K562 (cell line): Measurements from ENCODE around the gene WASHC3. TPM values are rescaled to one million over a fixed set of nuclear protein-coding genes. Genes with fewer than 3 reads are reported as not detected.

Source experiments
- BRD9 ChIP-seq: fragments of 450-650 bp; IDR thresholded peaks from 2 replicates; pipeline ENCODE4 v1.6.1; 2018; ENCODE audit warnings: low read depth; ENCODE audit not compliant: partially characterized antibody
- CREB3 ChIP-seq: fragments of 450-650 bp; conservative IDR thresholded peaks from 2 replicates; pipeline ENCODE4 v1.6.1; 2016; ENCODE audit warnings: missing genetic modification characterization, low read depth, mild to moderate bottlenecking, missing compliant biosample characterization, moderate library complexity
- CTCFL ChIP-seq: IDR thresholded peaks from 2 replicates; pipeline ENCODE4 v1.6.1; 2011; ENCODE audit warnings: borderline replicate concordance, low read depth, mild to moderate bottlenecking, moderate library complexity, low read length; ENCODE audit not compliant: insufficient read depth, poor library complexity, severe bottlenecking
- E2F5 ChIP-seq: sonication (generic); formaldehyde crosslinking; IDR thresholded peaks from 2 replicates; pipeline ENCODE4 v1.8.0; 2022; ENCODE audit warnings: mild to moderate bottlenecking, missing genetic modification reagents
- EZH2 ChIP-seq: IDR thresholded peaks from 2 replicates; pipeline ENCODE4 v1.6.1; 2012; ENCODE audit warnings: low read depth, mild to moderate bottlenecking, inconsistent platforms, low read length, borderline replicate concordance
- FOXA3 ChIP-seq, 2 experiments: fragments of 450-650 bp in 1 of 2; sonication (generic) in 1 of 2; formaldehyde crosslinking; IDR thresholded peaks in 1 of 2; conservative IDR thresholded peaks in 1 of 2; 2 replicates each; pipeline versions ENCODE4 v1.4.0 to v1.8.0; 2020 to 2022; ENCODE audit warnings: mild to moderate bottlenecking in 2 of 2, missing genetic modification reagents in 1 of 2
- JUND ChIP-seq, 2 experiments: IDR thresholded peaks; 2 replicates in 1 of 2; 3 replicates in 1 of 2; pipeline ENCODE4 v1.6.1; 2011; ENCODE audit warnings: borderline replicate concordance in 2 of 2, low read depth in 2 of 2, low read length in 2 of 2, improper control_type of control experiment in 1 of 2, missing biosample characterization in 1 of 2, missing genetic modification characterization in 1 of 2, missing genetic modification reagents in 1 of 2
- KDM1A ChIP-seq, 2 experiments: fragments of 450-650 bp; IDR thresholded peaks; 2 replicates each; pipeline ENCODE4 v1.6.1; 2016; ENCODE audit warnings: mild to moderate bottlenecking in 2 of 2
- KDM5B ChIP-seq: fragments of 200-600 bp; sonication (generic); IDR thresholded peaks from 2 replicates; pipeline ENCODE4 v1.6.1; 2012; ENCODE audit warnings: low read depth, mild to moderate bottlenecking, moderate library complexity, low read length, control low read depth, inconsistent platforms; ENCODE audit not compliant: insufficient replicate concordance
- MAFG ChIP-seq: fragments of 450-650 bp; conservative IDR thresholded peaks from 2 replicates; pipeline ENCODE4 v1.6.1; 2016; ENCODE audit warnings: missing genetic modification characterization, missing compliant biosample characterization
- NCOA6 ChIP-seq: fragments of 450-650 bp; IDR thresholded peaks from 2 replicates; pipeline ENCODE4 v1.6.1; 2017; ENCODE audit warnings: mild to moderate bottlenecking
- POU5F1 ChIP-seq: fragments of 150-350 bp; IDR thresholded peaks from 2 replicates; pipeline ENCODE4 v1.6.1; 2014; ENCODE audit warnings: borderline replicate concordance, low read length, low read depth, mild to moderate bottlenecking; ENCODE audit not compliant: partially characterized antibody
- RB1 ChIP-seq: fragments of 450-650 bp; IDR thresholded peaks from 2 replicates; pipeline ENCODE4 v1.6.1; 2017; ENCODE audit warnings: low read depth, mild to moderate bottlenecking
- THRAP3 ChIP-seq: fragments of 450-650 bp; IDR thresholded peaks from 2 replicates; pipeline ENCODE4 v1.6.1; 2016; ENCODE audit warnings: mild to moderate bottlenecking, inconsistent platforms, borderline replicate concordance
- ZBTB34 ChIP-seq: fragments of 250-450 bp; sonication (Bioruptor Pico); IDR thresholded peaks from 2 replicates; pipeline ENCODE4 v1.8.0; 2021; ENCODE audit warnings: mild to moderate bottlenecking, moderate library complexity
- ZKSCAN1 ChIP-seq: fragments of 150-350 bp; IDR thresholded peaks from 2 replicates; pipeline ENCODE4 v1.6.1; 2016; ENCODE audit warnings: low read depth, low read length
- ZNF121 ChIP-seq: sonication (generic); formaldehyde crosslinking; conservative IDR thresholded peaks from 2 replicates; pipeline ENCODE4 v1.8.0; 2022; ENCODE audit warnings: missing genetic modification reagents
- ZNF175 ChIP-seq: fragments of 200-800 bp; sonication (Bioruptor generic); IDR thresholded peaks from 2 replicates; pipeline ENCODE4 v1.6.1; 2016; ENCODE audit warnings: low read depth, mild to moderate bottlenecking, missing genetic modification characterization, missing compliant biosample characterization
- ZNF444 ChIP-seq: fragments of 250-450 bp; sonication (Bioruptor Pico); IDR thresholded peaks from 2 replicates; pipeline ENCODE4 v1.4.0; 2020; ENCODE audit warnings: mild to moderate bottlenecking, moderate library complexity
- ZNF445 ChIP-seq: fragments of 250-450 bp; sonication (Bioruptor Pico); IDR thresholded peaks from 2 replicates; pipeline ENCODE4 v1.4.0; 2020; ENCODE audit warnings: low read depth, mild to moderate bottlenecking, moderate library complexity
- ZNF696 ChIP-seq: fragments of 250-450 bp; sonication (Bioruptor Pico); conservative IDR thresholded peaks from 2 replicates; pipeline ENCODE4 v1.4.0; 2020; ENCODE audit warnings: mild to moderate bottlenecking, moderate library complexity
- ZNF707 ChIP-seq: fragments of 250-450 bp; sonication (Bioruptor Pico); conservative IDR thresholded peaks from 2 replicates; pipeline ENCODE4 v1.8.0; 2022; ENCODE audit warnings: inconsistent platforms, mild to moderate bottlenecking, moderate library complexity
- polyA plus RNA-seq, 8 experiments: library from polyadenylated mRNA; depleted of rRNA in 4 of 8; stranded (reverse) in 5 of 8; unstranded in 3 of 8; fragments of >200 nt; fragmentation: Nextera tagmentation in 2 of 8; fragmentation: Illumina TruSeq in 1 of 8; extraction: Ambion mirVana in 2 of 8; extraction: Trizol in 1 of 8; gene quantifications; 2 replicates each; pipeline versions ENCODE4 v1.2.1 to v1.2.3, GENCODE V29; 2011 to 2014; ENCODE audit warnings: inconsistent platforms in 1 of 8, missing spikeins in 1 of 8
- total RNA-seq, 7 experiments: library from RNA; depleted of rRNA in 6 of 7; stranded (reverse); fragments of >200 nt in 6 of 7; fragmentation: Illumina TruSeq in 2 of 7; extraction: Trizol in 2 of 7; gene quantifications; 2 replicates each; pipeline versions ENCODE4 v1.2.1 to v1.2.3, GENCODE V29; 2011 to 2021; ENCODE audit warnings: low replicate concordance in 1 of 7

Gene WASHC3
- total and polyA plus RNA-seq, 9 of the 15 experiments (the other 6 are each of a cell fraction or from before 2014, with no cell fraction given) = 14.3 to 74.9 (median 35.1) TPM

- TF ChIP-seq CTCFL (no peak), ZNF696 (no peak), JUND (IDR thresholded peaks at IDR 0.05; ENCODE audit: borderline replicate concordance, low read depth, low read length) (peak; percentile 73), JUND (tag; IDR thresholded peaks at IDR 0.05; ENCODE audit: borderline replicate concordance, low read depth, low read length) (no peak; the same call in 2 of the 3 replicates), RB1 (peak; percentile 30; the same call in 1 of the 2 replicates), ZNF444 (CRISPR knock-in tag) (no peak), ZNF445 (CRISPR knock-in tag) (no peak), THRAP3 (no peak), POU5F1 (no peak), CREB3 (tag) (no peak), ZKSCAN1 (no peak), KDM5B (no peak), EZH2 (no peak), ZNF121 (CRISPR knock-in tag) (no peak), ZNF175 (CRISPR knock-in tag) (no peak), BRD9 (peak; percentile 49), MAFG (tag) (no peak), KDM1A (IDR thresholded peaks at IDR 0.05) (no peak), E2F5 (CRISPR knock-in tag) (no peak), FOXA3 (CRISPR knock-in tag; conservative IDR thresholded peaks at IDR 0.05 in 1 of 2, IDR thresholded peaks at IDR 0.05 in 1 of 2) (no peak), ZNF707 (no peak), NCOA6 (no peak), ZBTB34 (no peak)
Observed at GRCh38 chr12:102061560-102062418, at the start of gene WASHC3 (continued).
